ENCODE results near the gene TPD52L2.
"Not testable (repeated sequence)": the region's sequence is repeated elsewhere in the genome, so short reads cannot be mapped to it uniquely, and the experiment has no call there.

Gene TPD52L2

GRCh38 chr20:63913768-63914167 is 48.7 kb downstream of the TPD52L2 start:
- DNase-seq (ENCODE audit: low read depth), result no peak
- no peak overlapping the region for H3K4me3 ChIP-seq (ENCODE audit: low read depth, low read length)
- no peak for TF ChIP-seq MAX (IDR thresholded peaks at IDR 0.05; ENCODE audit: low read depth, low read length)
- TF ChIP-seq POLR2A (IDR thresholded peaks at IDR 0.05; ENCODE audit: extremely low read depth, insufficient read length), result no peak
- TF ChIP-seq MYC (IDR thresholded peaks at IDR 0.05; ENCODE audit: low read depth, low read length), result no peak
- TF ChIP-seq CTCF (IDR thresholded peaks at IDR 0.05; ENCODE audit: low read depth, low read length), result no peak

- no peak for DNase-seq (ENCODE audit: low read depth)
- H3K4me3 ChIP-seq (ENCODE audit: low read depth, low read length), result no peak overlapping the region
- TF ChIP-seq MYC (IDR thresholded peaks at IDR 0.05; ENCODE audit: low read depth, low read length) (no peak), CTCF (IDR thresholded peaks at IDR 0.05; ENCODE audit: low read depth, low read length) (no peak), MAX (IDR thresholded peaks at IDR 0.05; ENCODE audit: low read depth, low read length) (no peak), POLR2A (IDR thresholded peaks at IDR 0.05; ENCODE audit: extremely low read depth, insufficient read length) (no peak)
Observed at GRCh38 chr20:63915471-63915870, 50.4 kb downstream of the TPD52L2 start.

GRCh38 chr20:63916371-63916939 is 51.4 kb downstream of the TPD52L2 start:
- DNase-seq (ENCODE audit: low read depth); H3K4me3 ChIP-seq (ENCODE audit: low read depth, low read length): not testable (repeated sequence)

GRCh38 chr20:63917811-63918210 is 52.7 kb downstream of the TPD52L2 start:
- no peak for DNase-seq (ENCODE audit: low read depth)
- H3K4me3 ChIP-seq (ENCODE audit: low read depth, low read length), result no peak overlapping the region
- TF ChIP-seq CTCF (IDR thresholded peaks at IDR 0.05; ENCODE audit: low read depth, low read length), result no peak
- TF ChIP-seq MYC (IDR thresholded peaks at IDR 0.05; ENCODE audit: low read depth, low read length), result no peak
- TF ChIP-seq POLR2A (IDR thresholded peaks at IDR 0.05; ENCODE audit: extremely low read depth, insufficient read length), result no peak
- no peak for TF ChIP-seq MAX (IDR thresholded peaks at IDR 0.05; ENCODE audit: low read depth, low read length)

GRCh38 chr20:63919130-63919529 is 54.1 kb downstream of the TPD52L2 start:
- TF ChIP-seq POLR2A (IDR thresholded peaks at IDR 0.05; ENCODE audit: extremely low read depth, insufficient read length) (no peak), MAX (IDR thresholded peaks at IDR 0.05; ENCODE audit: low read depth, low read length) (no peak), MYC (IDR thresholded peaks at IDR 0.05; ENCODE audit: low read depth, low read length) (no peak), CTCF (IDR thresholded peaks at IDR 0.05; ENCODE audit: low read depth, low read length) (no peak)
- DNase-seq (ENCODE audit: low read depth), result no peak
- no peak overlapping the region for H3K4me3 ChIP-seq (ENCODE audit: low read depth, low read length)

- DNase-seq (ENCODE audit: low read depth), result no peak
- no peak overlapping the region for H3K4me3 ChIP-seq (ENCODE audit: low read depth, low read length)
- TF ChIP-seq MAX (IDR thresholded peaks at IDR 0.05; ENCODE audit: low read depth, low read length), result no peak
- no peak for TF ChIP-seq CTCF (IDR thresholded peaks at IDR 0.05; ENCODE audit: low read depth, low read length)
- no peak for TF ChIP-seq POLR2A (IDR thresholded peaks at IDR 0.05; ENCODE audit: extremely low read depth, insufficient read length)
- TF ChIP-seq MYC (IDR thresholded peaks at IDR 0.05; ENCODE audit: low read depth, low read length), result no peak
Observed at GRCh38 chr20:63920226-63920625, 55.2 kb downstream of the TPD52L2 start.
